NCI-H748 (cell line): ENCODE results near the gene MAT2B.

Source experiments
- DNase-seq: peaks from one replicate; lab custom pipeline; 2025; ENCODE audit not compliant: unreplicated experiment; lab: John Stamatoyannopoulos, UW

The MAT2B gene

GRCh38 chr5:163505368-163506094 lies at the start of gene MAT2B:
Gene MAT2B, plus strand, starts transcription at chr5:163505619. Its CDS starts 68 bp downstream, at chr5:163505687.
- DNase-seq = peak; percentile 96

- DNase-seq = no peak
These were observed 49.3 kb upstream of the MAT2B start for GRCh38 chr5:163456029-163456589.

- no peak for DNase-seq
These were observed 48.6 kb upstream of the MAT2B start for GRCh38 chr5:163456840-163457239.

- DNase-seq = peak; percentile 39
These were observed 46.5 kb upstream of the MAT2B start for GRCh38 chr5:163458778-163459385.

GRCh38 chr5:163459462-163459818 lies 46.0 kb upstream of the MAT2B start:
- no peak for DNase-seq

- peak; percentile 99 for DNase-seq
These were observed 45.4 kb upstream of the MAT2B start, which contains the start of gene NUDCD2 for GRCh38 chr5:163459819-163460561. Gene NUDCD2, minus strand, starts transcription at chr5:163460102. Its CDS starts 52 bp downstream, at chr5:163460050.

GRCh38 chr5:163460562-163461171 lies 44.8 kb upstream of the MAT2B start, which contains the start of gene HMMR:
Gene HMMR, plus strand, starts transcription at chr5:163460632. Its CDS starts 61 bp downstream, at chr5:163460693.
- peak; percentile 86 for DNase-seq

GRCh38 chr5:163463063-163463435 lies 42.4 kb upstream of the MAT2B start:
- no peak for DNase-seq

GRCh38 chr5:163467682-163468081 lies 37.7 kb upstream of the MAT2B start:
- DNase-seq = no peak

- no peak for DNase-seq
These were observed 31.7 kb upstream of the MAT2B start for GRCh38 chr5:163473635-163474243.

GRCh38 chr5:163475411-163475810 lies 30.0 kb upstream of the MAT2B start:
- no peak for DNase-seq

- DNase-seq = no peak
These were observed 27.1 kb upstream of the MAT2B start for GRCh38 chr5:163478126-163478981.

- DNase-seq = no peak
These were observed 26.5 kb upstream of the MAT2B start for GRCh38 chr5:163478982-163479271.

- DNase-seq = no peak
These were observed 16.2 kb upstream of the MAT2B start for GRCh38 chr5:163489055-163489744.

- DNase-seq = no peak
These were observed 15.7 kb upstream of the MAT2B start for GRCh38 chr5:163489745-163490075.

- no peak for DNase-seq
These were observed 9.1 kb upstream of the MAT2B start for GRCh38 chr5:163496286-163496685.

GRCh38 chr5:163497315-163497714 lies 8.1 kb upstream of the MAT2B start:
- DNase-seq = no peak

- DNase-seq = no peak
These were observed 6.5 kb upstream of the MAT2B start for GRCh38 chr5:163498886-163499285.

- DNase-seq = no peak
These were observed 2.9 kb upstream of the MAT2B start for GRCh38 chr5:163502521-163502920.
